ENCODE results near the gene GAPDHS. TPM values are rescaled to one million over a fixed set of nuclear protein-coding genes. Genes with fewer than 3 reads are reported as not detected.
A peak's percentile ranks its signal among the peaks of the same experiment; 100 is the strongest.

GAPDHS gene
- total RNA-seq (2014; rRNA removed; shearing (Covaris generic)) = not detected in 2 replicates

DNA sequence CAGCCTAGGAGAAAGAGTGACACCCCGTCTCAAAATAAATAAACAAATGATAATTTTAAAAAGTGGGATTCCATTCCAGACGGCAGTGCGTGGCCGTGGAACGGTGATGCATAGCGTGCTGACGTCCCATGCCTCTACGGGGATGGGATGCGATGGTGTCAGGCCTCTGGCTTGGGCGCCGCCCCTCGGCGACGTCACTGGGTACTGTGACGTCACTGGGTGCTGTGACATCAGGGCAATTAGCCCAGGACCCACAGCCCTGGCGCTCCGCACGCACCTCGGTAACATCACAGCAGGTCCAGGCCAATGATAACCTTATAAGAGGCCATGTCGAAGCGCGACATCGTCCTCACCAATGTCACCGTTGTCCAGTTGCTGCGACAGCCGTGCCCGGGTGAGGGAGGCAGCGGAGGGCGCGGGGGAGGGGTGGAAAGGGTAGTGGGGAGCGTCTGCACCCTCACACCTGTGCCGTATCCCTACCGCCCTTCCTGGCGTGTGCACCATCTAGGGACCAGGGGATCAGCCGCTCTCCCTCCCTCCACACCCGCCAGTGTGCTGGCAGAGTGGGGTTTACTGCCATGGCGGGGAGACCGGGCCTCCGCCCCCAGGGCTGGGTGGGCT is at the start of gene GAPDHS:
GAPDHS (plus strand) TSS at position 256 of the 621 bp plus-strand sequence; CDS start at position 328, 72 bp downstream.
- DNase-seq (ENCODE audit: low spot score) = no peak

- DNase-seq (ENCODE audit: low spot score) = no peak
Measured at GRCh38 chr19:35484252-35485036, 48.8 kb upstream of the GAPDHS start.

- DNase-seq (ENCODE audit: low spot score) = no peak
Measured at GRCh38 chr19:35486268-35486708, 47.0 kb upstream of the GAPDHS start.

GRCh38 chr19:35487656-35488182 is 45.5 kb upstream of the GAPDHS start:
- no peak for DNase-seq (ENCODE audit: low spot score)

GRCh38 chr19:35488677-35489076 is 44.6 kb upstream of the GAPDHS start:
- DNase-seq (ENCODE audit: low spot score) = no peak

DNA sequence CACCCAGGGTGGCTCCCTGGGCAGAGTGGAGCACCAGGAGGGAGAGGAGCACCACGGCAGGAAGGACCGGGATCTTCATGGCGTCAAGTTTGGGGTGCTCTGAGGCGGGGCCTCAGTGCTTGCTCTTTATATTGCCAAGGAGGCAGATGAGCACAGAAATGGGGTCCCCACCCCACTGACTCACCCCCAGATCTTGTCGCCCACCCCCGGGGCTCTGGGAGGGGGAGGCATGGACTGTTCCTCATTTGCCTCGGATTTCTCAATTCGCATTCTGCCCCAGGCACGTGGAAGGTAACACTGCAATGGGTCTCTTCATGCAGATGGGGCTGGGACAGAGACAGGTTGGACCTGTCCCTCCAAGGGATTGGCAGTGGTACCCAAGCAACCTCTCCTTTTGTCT is 42.9 kb upstream of the GAPDHS start, which contains the start of gene KRTDAP:
KRTDAP (minus strand) TSS at position 101 of the 400 bp plus-strand sequence; CDS start at position 79, 22 bp downstream.
- DNase-seq (ENCODE audit: low spot score) = no peak

GRCh38 chr19:35491836-35492360 is 41.4 kb upstream of the GAPDHS start:
- DNase-seq (ENCODE audit: low spot score) = no peak

DNA sequence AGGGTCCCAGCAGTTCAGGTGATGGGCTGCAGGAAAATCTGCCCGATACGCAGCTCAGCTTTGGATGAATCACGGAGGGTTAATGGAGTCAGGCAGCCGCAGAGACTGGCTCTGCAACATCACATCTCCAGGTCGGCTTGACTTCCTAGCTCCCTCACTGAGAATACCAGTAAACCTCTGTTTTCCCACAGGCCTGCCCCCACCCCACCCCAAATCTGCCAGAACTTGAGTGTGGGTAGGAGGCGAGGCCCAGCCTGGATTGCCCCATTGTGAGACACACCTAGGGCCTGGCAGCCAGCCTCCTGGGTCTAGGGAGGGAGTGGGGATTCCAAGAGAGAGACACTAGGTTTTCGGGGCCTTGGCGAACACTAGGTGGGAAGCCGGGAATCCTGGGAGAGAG is 39.3 kb upstream of the GAPDHS start:
- no peak for DNase-seq (ENCODE audit: low spot score)

GRCh38 chr19:35495107-35496064 is 37.9 kb upstream of the GAPDHS start:
- DNase-seq (ENCODE audit: low spot score) = peak; percentile 51

GRCh38 chr19:35497406-35497805 is 35.9 kb upstream of the GAPDHS start:
- DNase-seq (ENCODE audit: low spot score) = no peak

DNA sequence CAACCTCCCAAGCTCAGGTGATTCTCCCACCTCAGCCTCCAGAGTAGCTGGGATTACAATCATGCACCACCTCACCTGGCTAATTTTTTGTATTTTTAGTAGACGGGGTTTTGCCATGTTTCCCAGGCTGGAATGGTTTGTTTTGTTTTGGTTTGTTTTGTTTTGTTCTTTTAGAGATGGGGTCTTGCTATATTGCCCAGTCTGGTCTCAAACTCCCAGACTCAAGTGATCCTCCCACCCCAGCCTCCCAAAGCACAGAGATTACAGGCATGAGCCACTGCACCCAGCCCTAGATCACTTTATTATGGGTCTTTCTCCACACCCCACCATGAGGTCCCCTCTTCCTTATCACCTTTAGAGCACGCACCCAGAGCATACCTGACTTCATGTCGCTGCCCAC is 35.0 kb upstream of the GAPDHS start:
- no peak for DNase-seq (ENCODE audit: low spot score)

- DNase-seq (ENCODE audit: low spot score) = no peak
Measured at GRCh38 chr19:35498984-35499527, 34.2 kb upstream of the GAPDHS start.

DNA sequence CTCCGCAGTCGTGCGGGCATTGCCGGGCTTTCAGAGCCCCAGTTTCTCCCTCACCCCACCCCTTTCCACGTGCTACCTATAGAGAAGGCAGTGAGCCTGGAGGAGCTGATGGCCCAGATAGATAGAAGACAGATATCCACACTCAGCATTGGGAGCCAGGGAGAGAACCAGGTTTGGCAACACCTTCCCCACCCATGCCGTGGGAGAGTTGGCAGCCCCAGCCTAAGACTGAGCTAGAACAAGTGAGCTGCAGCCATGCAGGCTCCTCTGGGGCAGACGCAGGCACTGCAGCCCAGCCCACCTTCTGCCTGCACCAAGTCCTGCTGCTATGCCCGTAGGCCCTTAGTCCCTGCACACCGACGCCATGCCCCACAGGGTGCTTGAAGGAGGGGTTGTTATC is 32.6 kb upstream of the GAPDHS start:
- DNase-seq (ENCODE audit: low spot score) = no peak

DNA sequence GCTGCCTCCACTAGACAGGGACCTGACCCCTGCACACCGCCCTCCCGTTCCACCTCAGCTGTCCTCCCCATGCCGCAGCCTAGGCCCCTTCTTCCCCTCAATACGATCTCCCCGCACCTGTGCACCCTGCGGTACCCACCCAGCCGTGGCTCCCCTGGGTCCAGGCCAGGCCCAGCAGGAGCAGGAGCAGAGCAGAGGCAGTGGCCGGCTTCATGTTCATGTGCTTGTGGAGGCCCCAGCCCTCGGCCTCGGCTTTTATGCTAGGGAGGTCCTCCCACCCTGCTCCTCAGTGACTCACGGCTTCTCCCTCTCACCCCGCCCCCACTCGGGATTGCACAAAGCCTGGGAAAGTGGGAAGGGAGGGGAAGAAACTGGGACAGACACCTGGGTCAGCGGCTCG is 31.6 kb upstream of the GAPDHS start:
- no peak for DNase-seq (ENCODE audit: low spot score)

GRCh38 chr19:35502751-35503150 is 30.5 kb upstream of the GAPDHS start:
- DNase-seq (ENCODE audit: low spot score) = no peak

- DNase-seq (ENCODE audit: low spot score) = no peak
Measured at GRCh38 chr19:35506011-35506410, 27.2 kb upstream of the GAPDHS start.

DNA sequence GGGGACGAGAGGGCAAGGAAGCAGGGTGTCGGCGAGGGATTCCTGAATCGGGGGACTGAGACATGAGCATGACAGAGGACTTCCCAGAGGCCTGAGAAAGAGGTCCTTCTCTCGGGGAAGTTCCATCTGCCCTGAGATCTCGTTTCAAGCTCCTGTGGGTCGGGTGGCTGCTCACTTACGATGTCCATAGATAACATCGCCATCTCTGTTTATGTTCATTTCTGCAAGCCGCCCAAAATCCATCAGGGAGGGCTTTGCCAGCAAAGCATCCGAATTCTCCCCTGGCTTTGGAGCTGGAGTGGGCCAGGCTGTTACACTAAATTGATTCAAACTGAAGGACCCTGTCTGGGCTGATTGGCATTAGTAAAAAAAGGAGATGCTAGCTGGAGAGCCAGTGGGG is 25.7 kb upstream of the GAPDHS start:
- DNase-seq (ENCODE audit: low spot score) = no peak

DNA sequence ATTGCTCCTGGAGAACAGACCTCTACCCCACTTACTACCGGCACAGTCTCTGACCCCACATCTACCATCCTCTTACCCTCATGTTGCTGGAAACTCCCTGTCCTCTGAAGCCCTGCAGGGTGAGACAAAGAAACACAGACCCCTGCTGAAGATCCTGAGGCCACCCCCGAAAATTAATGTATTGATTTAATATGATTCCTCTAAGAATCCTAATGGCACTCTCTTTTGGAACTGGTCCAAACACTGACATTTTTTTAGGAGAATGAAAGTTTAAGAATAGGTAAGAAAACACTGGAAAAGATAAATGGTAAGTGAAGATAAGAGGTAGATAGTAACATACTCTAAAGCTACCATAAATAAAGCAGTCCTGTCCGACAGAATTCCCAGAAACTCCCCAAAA is 25.1 kb upstream of the GAPDHS start:
- no peak for DNase-seq (ENCODE audit: low spot score)

GRCh38 chr19:35509018-35509652 is 24.1 kb upstream of the GAPDHS start:
- no peak for DNase-seq (ENCODE audit: low spot score)

DNA sequence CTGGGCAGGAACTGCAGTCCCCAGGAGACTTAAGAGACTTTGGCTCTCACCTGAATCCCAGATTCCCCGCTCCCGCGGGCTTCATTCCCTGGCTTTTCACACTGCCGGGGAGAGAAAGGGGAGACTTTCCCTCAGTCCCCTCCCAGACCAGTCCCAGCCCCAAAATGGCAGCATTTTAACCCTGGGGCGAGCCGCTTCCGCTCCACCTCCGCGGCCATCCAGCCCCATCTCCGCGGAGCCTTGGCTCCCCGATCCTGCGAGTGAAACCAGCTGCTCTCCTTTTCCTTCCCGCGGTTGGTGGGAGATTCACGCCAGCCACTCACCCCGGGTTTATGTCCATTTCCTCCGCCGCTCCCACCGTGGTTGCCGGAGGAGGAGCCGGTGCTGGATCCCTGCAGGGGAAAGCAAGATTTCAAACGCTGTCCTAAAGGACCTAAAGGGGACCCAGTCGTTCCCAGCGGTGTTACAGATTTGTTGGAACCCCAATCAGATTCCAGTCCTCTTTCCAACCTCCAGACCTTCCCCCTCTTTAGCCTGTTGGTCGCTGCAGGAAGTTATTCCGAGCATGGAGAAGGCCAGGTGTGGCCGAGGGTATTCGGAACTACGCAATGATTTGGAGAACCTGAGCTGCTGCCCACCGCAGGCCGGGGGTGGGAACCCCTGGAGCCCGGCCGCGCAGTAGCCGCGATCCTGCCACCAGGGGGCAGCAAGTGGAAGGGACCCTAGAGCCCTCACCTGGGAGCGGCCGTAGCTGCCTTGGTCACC is 23.2 kb upstream of the GAPDHS start:
- DNase-seq (ENCODE audit: low spot score) = peak; percentile 54
